ENCODE data around the gene COPB2.

The COPB2 gene

DNA sequence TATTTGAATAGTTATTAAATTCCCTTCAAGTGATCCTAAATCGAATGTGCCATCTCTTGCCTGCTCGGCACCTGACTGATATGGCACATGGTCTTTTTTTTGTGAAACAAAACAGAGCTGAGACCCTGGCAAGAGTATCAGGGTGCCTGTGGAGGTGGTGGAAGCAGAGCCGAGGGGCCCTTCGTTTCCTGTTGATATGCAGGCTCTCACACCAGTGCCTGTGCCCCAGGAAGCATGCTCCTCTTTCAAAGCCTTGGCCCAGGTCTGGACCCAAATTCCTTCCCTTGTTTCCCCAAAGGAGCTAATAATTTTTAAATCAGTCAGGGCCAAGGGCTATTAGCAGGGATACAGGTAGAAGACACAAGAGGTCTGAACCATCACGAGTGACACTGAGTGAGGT, 67.1 kb downstream of the COPB2 start:
- H3K4me1 ChIP-seq (ENCODE audit: control insufficient read depth in 2 of 2, insufficient read depth in 2 of 2, low read length in 2 of 2): no peaks in the 10 kb centered on the region
- H3K36me3 ChIP-seq (ENCODE audit: control insufficient read depth in 2 of 2, insufficient read depth in 2 of 2, low read length in 2 of 2): no peaks in the 10 kb centered on the region
- H3K27ac ChIP-seq (ENCODE audit: low read depth in 2 of 2, low read length in 2 of 2): no peak overlapping the region
- peaks cover 3 to 4% of the 10 kb centered on the region in 2 donors for H3K27me3 ChIP-seq (ENCODE audit: control insufficient read depth in 2 of 2, insufficient read depth in 2 of 2, low read length in 2 of 2)
- H3K4me3 ChIP-seq (ENCODE audit: low read length in 2 of 2): no peak overlapping the region
- no peak overlapping the region for H3K9ac ChIP-seq (ENCODE audit: low read depth in 1 of 2, low read length in 2 of 2)
- H3K9me3 ChIP-seq (ENCODE audit: control insufficient read depth in 2 of 2, low read length in 2 of 2): no peaks in the 10 kb centered on the region

DNA sequence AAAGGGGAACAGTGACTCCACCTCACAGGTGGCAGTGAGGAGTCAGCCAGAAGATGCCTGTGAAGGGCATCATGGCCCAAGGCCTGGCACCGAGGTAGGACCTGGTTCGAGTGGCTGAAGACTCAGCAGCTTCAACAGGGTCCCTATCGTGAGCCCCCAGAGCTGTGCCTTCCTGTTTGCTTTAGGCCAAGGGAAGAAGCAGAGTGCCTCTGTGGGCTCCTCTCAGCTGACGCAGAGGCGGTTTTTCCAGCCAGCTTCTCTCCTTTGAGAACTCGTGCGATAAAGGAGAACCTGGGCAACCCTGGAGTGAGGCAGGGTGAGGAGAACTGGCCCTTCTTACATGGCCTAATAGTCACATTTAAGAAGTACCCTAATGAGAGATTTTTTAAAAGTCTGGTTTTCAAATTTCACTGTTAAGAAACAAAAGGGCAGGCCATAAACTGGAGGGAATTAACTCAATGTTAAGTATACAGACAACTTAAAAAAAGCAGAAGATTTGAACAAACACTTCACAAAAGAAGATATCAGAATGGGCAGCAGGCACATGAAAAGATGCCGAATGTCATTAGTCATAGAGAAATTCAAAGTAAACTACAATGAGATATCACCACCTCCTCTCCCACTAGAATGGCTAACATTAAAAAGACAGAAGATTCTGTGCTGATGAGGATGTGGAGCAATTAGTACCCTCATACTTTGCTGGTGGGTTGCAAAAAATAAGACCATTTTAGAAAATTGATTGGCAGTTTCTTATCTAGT, 68.7 kb downstream of the COPB2 start:
- no peak overlapping the region for H3K27ac ChIP-seq (ENCODE audit: low read depth in 2 of 2, low read length in 2 of 2)
- H3K36me3 ChIP-seq (ENCODE audit: control insufficient read depth in 2 of 2, insufficient read depth in 2 of 2, low read length in 2 of 2): no peaks in the 10 kb centered on the region
- H3K9me3 ChIP-seq (ENCODE audit: control insufficient read depth in 2 of 2, low read length in 2 of 2): no peaks in the 10 kb centered on the region
- H3K4me1 ChIP-seq (ENCODE audit: control insufficient read depth in 2 of 2, insufficient read depth in 2 of 2, low read length in 2 of 2): no peaks in the 10 kb centered on the region
- no peak overlapping the region for H3K4me3 ChIP-seq (ENCODE audit: low read length in 2 of 2)
- H3K9ac ChIP-seq (ENCODE audit: low read depth in 1 of 2, low read length in 2 of 2): no peak overlapping the region
- peaks cover 3 to 4% of the 10 kb centered on the region in 2 donors for H3K27me3 ChIP-seq (ENCODE audit: control insufficient read depth in 2 of 2, insufficient read depth in 2 of 2, low read length in 2 of 2)

DNA sequence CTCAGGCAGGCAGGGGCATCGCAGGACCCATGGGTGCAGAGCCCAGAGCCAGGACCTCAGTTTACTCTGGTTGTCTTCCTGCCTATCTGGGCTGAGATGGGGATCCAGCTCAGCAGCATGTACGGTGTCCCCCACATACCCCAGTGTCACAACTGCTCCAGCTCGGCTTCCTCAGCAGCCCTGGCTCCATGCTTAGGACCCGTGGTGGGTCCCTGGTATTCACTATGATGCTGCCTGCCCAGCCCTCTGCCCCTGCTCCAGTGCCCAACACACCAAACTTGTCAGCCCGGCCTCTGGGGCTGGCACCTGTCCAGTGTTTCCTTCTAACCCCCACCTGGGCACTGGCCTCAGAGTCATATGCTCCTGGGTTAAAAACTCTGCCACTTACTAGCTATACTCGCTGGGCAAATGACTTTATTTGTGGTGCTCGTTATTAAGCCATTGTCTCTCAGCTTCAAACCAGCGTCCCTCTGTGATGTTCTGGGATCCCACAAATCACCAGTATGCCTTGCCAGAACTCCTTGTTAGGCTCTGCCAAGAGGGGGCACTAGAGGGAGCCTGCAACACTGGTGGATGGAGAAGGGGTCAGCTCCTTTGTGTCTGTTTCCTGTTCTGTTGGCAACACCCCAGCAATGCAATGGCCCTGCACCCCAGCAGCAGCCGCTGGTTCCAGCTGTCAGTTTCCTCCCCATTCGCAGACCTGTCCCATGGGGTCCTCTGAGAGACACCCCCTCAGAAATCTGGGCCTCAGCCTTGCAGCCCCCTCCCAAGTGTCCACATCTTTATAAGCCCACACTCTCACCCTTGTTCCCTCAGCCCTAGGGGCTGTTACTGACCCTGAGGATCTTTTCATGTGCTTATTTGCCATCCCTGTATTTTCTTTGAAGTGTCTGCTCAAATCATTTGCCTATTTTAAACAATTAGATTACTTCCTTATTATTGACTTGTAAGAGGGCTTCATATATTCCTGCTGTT, 69.7 kb downstream of the COPB2 start:
- Histone ChIP-seq H3K27me3 (ENCODE audit: control insufficient read depth in 2 of 2, insufficient read depth in 2 of 2, low read length in 2 of 2) (peaks cover 4 to 5% of the 10 kb centered on the region in 2 donors), H3K9me3 (ENCODE audit: control insufficient read depth in 2 of 2, low read length in 2 of 2) (no peaks in the 10 kb centered on the region), H3K4me3 (ENCODE audit: low read length in 2 of 2) (no peak overlapping the region), H3K36me3 (ENCODE audit: control insufficient read depth in 2 of 2, insufficient read depth in 2 of 2, low read length in 2 of 2) (no peaks in the 10 kb centered on the region), H3K4me1 (ENCODE audit: control insufficient read depth in 2 of 2, insufficient read depth in 2 of 2, low read length in 2 of 2) (no peaks in the 10 kb centered on the region), H3K27ac (ENCODE audit: low read depth in 2 of 2, low read length in 2 of 2) (no peak overlapping the region), H3K9ac (ENCODE audit: low read depth in 1 of 2, low read length in 2 of 2) (no peak overlapping the region)

DNA sequence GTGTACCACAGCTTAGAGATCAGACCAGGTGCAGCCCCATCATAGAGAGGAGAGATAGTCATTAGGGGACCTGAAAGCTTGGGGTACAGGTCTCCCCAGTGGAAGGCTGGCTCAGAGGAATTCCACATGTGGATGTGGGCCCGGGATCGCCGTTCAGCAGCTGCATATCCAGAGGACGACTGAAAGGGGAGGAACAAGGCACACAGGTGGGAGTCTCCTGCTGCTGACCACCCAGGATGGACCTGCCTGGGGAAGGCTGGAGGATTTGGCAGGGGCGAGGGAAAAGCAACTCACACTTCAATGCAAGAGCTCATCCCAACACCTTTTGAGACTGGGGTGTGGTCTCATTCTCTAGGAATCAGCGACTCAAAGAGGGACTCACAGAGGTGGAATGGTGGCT, 70.6 kb downstream of the COPB2 start:
- no peaks in the 10 kb centered on the region for H3K4me1 ChIP-seq (ENCODE audit: control insufficient read depth in 2 of 2, insufficient read depth in 2 of 2, low read length in 2 of 2)
- H3K4me3 ChIP-seq (ENCODE audit: low read length in 2 of 2): no peak overlapping the region
- H3K27me3 ChIP-seq (ENCODE audit: control insufficient read depth in 2 of 2, insufficient read depth in 2 of 2, low read length in 2 of 2): peaks cover 4 to 8% of the 10 kb centered on the region in 2 donors
- no peaks in the 10 kb centered on the region for H3K9me3 ChIP-seq (ENCODE audit: control insufficient read depth in 2 of 2, low read length in 2 of 2)
- H3K36me3 ChIP-seq (ENCODE audit: control insufficient read depth in 2 of 2, insufficient read depth in 2 of 2, low read length in 2 of 2): no peaks in the 10 kb centered on the region
- H3K27ac ChIP-seq (ENCODE audit: low read depth in 2 of 2, low read length in 2 of 2): no peak overlapping the region
- H3K9ac ChIP-seq (ENCODE audit: low read depth in 1 of 2, low read length in 2 of 2): no peak overlapping the region

DNA sequence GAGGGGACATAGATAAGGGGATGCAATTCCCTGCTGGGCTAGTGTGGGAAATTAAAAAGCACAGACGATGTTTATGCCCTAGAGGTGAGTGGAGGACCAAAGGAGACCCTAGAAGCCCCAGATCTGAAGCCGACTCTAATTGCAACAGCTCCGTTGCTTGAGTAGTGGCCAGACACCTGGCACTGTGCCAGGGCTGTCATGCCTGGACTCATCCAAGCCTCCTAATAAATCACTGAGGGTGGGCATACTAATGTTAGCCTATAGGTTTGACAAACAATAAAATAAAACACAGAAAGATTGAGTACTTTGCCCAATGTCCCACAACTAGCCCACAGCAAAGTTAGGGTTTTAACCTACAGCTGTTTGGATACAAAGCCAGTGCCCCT, 71.0 kb downstream of the COPB2 start:
- Histone ChIP-seq H3K27ac (ENCODE audit: low read depth in 2 of 2, low read length in 2 of 2) (no peak overlapping the region), H3K27me3 (ENCODE audit: control insufficient read depth in 2 of 2, insufficient read depth in 2 of 2, low read length in 2 of 2) (peaks cover 4 to 8% of the 10 kb centered on the region in 2 donors), H3K9me3 (ENCODE audit: control insufficient read depth in 2 of 2, low read length in 2 of 2) (no peaks in the 10 kb centered on the region), H3K36me3 (ENCODE audit: control insufficient read depth in 2 of 2, insufficient read depth in 2 of 2, low read length in 2 of 2) (no peaks in the 10 kb centered on the region), H3K4me1 (ENCODE audit: control insufficient read depth in 2 of 2, insufficient read depth in 2 of 2, low read length in 2 of 2) (no peaks in the 10 kb centered on the region), H3K4me3 (ENCODE audit: low read length in 2 of 2) (no peak overlapping the region), H3K9ac (ENCODE audit: low read depth in 1 of 2, low read length in 2 of 2) (no peak overlapping the region)

DNA sequence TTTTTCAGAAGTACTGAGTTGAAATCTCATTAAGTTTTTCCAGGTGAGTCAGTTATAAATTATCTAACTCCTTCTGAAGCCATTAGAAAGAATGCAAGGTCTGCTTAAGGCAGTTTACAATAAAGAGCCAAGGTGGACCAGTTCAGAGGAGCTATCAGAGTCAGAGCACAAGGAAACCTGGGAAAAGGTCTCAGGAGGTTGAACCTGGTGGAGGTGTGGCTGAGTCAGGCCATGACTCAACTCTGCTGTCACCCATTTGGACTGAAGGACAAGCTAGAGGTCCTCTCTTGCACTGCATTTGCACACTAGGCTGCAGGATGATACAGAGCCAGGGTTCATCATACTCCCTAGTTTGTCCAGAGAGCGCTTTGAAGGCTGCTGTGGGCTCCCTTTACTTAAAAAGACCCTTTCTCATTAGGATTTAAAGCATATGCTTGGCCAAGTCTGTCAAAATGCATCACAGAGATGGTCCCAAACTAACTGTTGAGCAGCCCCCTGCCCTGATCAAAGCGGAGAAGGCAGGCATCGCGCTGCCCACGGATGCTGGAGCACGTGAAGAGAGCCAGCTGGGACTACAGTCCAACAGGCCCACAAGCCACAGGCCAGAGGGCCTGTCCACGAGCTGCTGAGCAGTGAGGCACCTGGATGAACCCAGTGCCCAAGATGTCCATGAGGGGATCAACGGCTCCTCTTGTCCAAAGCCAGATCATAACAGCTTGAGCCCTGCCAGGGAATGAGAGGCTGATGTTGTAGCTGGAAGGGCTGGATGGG, 71.6 kb downstream of the COPB2 start:
- Histone ChIP-seq H3K9me3 (ENCODE audit: control insufficient read depth in 2 of 2, low read length in 2 of 2) (no peaks in the 10 kb centered on the region), H3K9ac (ENCODE audit: low read depth in 1 of 2, low read length in 2 of 2) (no peak overlapping the region), H3K27ac (ENCODE audit: low read depth in 2 of 2, low read length in 2 of 2) (no peak overlapping the region), H3K4me1 (ENCODE audit: control insufficient read depth in 2 of 2, insufficient read depth in 2 of 2, low read length in 2 of 2) (no peaks in the 10 kb centered on the region), H3K27me3 (ENCODE audit: control insufficient read depth in 2 of 2, insufficient read depth in 2 of 2, low read length in 2 of 2) (peaks cover 4 to 8% of the 10 kb centered on the region in 2 donors), H3K36me3 (ENCODE audit: control insufficient read depth in 2 of 2, insufficient read depth in 2 of 2, low read length in 2 of 2) (no peaks in the 10 kb centered on the region), H3K4me3 (ENCODE audit: low read length in 2 of 2) (no peak overlapping the region)

DNA sequence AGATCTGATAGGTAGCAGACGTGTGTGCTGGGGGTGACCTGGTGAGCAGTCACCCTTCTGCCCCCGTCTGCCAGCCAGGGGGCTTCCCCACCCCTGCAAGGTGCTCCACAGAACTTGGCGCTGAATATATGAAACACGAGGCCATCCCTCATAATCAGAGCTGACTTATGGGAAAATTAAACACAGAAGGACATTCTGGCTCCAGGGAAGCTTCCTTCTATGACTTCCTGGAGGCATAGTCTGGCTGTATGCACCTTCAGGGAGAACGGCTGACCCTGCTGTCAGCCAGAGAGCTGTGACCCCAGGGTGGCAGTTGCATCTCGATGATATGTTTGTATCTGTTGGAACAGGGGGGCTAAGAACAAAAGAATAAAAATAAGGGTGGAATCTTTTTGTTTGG, 72.2 kb downstream of the COPB2 start:
- Histone ChIP-seq H3K4me3 (ENCODE audit: low read length in 2 of 2) (no peak overlapping the region), H3K4me1 (ENCODE audit: control insufficient read depth in 2 of 2, insufficient read depth in 2 of 2, low read length in 2 of 2) (no peaks in the 10 kb centered on the region), H3K9ac (ENCODE audit: low read depth in 1 of 2, low read length in 2 of 2) (no peak overlapping the region), H3K27ac (ENCODE audit: low read depth in 2 of 2, low read length in 2 of 2) (no peak overlapping the region), H3K36me3 (ENCODE audit: control insufficient read depth in 2 of 2, insufficient read depth in 2 of 2, low read length in 2 of 2) (no peaks in the 10 kb centered on the region), H3K27me3 (ENCODE audit: control insufficient read depth in 2 of 2, insufficient read depth in 2 of 2, low read length in 2 of 2) (peaks cover 4 to 8% of the 10 kb centered on the region in 2 donors), H3K9me3 (ENCODE audit: control insufficient read depth in 2 of 2, low read length in 2 of 2) (no peaks in the 10 kb centered on the region)

DNA sequence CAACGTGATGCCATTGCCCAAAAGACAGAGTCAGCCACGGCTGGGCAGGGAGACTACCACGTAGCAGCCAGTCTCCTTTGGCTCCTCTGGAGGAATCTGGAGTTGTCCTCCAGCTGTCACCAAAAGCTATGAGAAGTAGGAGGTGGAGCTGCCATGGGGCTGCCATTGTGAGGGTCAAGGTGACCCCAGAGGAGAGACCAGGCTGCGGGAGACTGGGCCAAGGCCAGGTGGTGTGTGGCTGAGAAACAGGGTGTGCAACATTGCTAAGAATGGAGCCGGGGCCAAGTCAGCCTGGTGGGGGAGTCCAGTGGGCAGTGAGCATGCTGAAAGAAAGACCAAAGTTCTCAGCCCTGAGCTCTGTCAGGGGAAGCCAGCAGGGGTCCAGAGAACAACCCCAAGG, 75.5 kb downstream of the COPB2 start:
- no peaks in the 10 kb centered on the region for H3K36me3 ChIP-seq (ENCODE audit: control insufficient read depth in 2 of 2, insufficient read depth in 2 of 2, low read length in 2 of 2)
- no peak overlapping the region for H3K4me3 ChIP-seq (ENCODE audit: low read length in 2 of 2)
- peaks cover 4 to 8% of the 10 kb centered on the region in 2 donors for H3K27me3 ChIP-seq (ENCODE audit: control insufficient read depth in 2 of 2, insufficient read depth in 2 of 2, low read length in 2 of 2)
- no peak overlapping the region for H3K27ac ChIP-seq (ENCODE audit: low read depth in 2 of 2, low read length in 2 of 2)
- no peak overlapping the region for H3K9ac ChIP-seq (ENCODE audit: low read depth in 1 of 2, low read length in 2 of 2)
- no peaks in the 10 kb centered on the region for H3K4me1 ChIP-seq (ENCODE audit: control insufficient read depth in 2 of 2, insufficient read depth in 2 of 2, low read length in 2 of 2)
- H3K9me3 ChIP-seq (ENCODE audit: control insufficient read depth in 2 of 2, low read length in 2 of 2): no peaks in the 10 kb centered on the region

DNA sequence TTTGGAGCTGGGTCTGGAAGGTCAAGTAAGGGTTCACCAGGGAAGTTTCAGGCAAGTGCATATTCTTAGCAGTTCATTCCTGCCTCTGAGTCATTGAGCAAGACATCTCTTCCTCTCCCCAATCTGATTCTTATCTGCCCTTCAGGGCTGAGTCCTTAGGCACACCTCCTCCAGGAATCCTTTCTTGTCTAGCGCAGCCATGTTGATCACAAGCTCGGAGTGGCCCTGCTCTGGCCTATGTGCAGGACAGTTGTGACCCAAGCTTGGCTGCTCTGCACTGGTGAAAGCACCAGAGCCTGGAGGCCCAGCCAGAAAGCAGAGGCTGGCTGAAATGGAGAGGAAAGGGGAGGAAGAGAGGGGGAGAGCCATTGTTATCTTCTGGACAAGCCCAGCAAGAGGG, 76.5 kb downstream of the COPB2 start:
- Histone ChIP-seq H3K9me3 (ENCODE audit: control insufficient read depth in 2 of 2, low read length in 2 of 2) (no peaks in the 10 kb centered on the region), H3K9ac (ENCODE audit: low read depth in 1 of 2, low read length in 2 of 2) (no peak overlapping the region), H3K27ac (ENCODE audit: low read depth in 2 of 2, low read length in 2 of 2) (no peak overlapping the region), H3K4me1 (ENCODE audit: control insufficient read depth in 2 of 2, insufficient read depth in 2 of 2, low read length in 2 of 2) (no peaks in the 10 kb centered on the region), H3K36me3 (ENCODE audit: control insufficient read depth in 2 of 2, insufficient read depth in 2 of 2, low read length in 2 of 2) (no peaks in the 10 kb centered on the region), H3K4me3 (ENCODE audit: low read length in 2 of 2) (no peak overlapping the region), H3K27me3 (ENCODE audit: control insufficient read depth in 2 of 2, insufficient read depth in 2 of 2, low read length in 2 of 2) (peaks cover 3 to 5% of the 10 kb centered on the region in 2 donors)
